Measurements from ENCODE around the gene FXYD7. TPM values are rescaled to one million over a fixed set of nuclear protein-coding genes. Genes with fewer than 3 reads are reported as not detected.

The FXYD7 gene, protein sequence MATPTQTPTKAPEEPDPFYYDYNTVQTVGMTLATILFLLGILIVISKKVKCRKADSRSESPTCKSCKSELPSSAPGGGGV
- total RNA-seq = 3.4 TPM

DNA sequence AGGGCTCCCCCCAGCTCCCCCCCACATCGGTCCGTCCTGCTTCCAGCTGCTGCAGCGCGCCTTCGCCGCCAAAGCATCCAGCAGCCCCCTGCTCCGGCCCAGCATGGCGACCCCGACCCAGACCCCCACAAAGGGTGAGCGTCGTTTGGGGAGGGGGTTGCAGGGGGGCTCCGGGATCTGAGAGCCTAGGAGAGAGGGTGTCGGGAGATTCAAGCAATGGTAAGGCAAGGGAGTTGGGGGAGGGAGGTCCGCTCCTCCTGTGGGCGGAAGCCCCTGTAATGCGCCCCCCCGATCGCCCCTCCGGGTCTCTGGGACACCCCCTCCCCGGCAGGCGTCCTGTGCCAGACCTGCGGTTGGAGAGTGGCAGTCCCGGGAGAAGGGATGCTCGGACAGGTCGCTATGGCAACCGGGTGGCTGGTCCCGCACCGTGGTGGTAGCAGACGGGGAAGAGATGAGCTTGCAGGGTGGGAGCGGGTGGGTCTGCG, at the start of gene FXYD7:
FXYD7 (plus strand) TSS at position 25 of the 485 bp plus-strand sequence; CDS start at position 104, 79 bp downstream.
- no peak for TF ChIP-seq POLR2A (IDR thresholded peaks at IDR 0.05)
- TF ChIP-seq, protein P1, sequence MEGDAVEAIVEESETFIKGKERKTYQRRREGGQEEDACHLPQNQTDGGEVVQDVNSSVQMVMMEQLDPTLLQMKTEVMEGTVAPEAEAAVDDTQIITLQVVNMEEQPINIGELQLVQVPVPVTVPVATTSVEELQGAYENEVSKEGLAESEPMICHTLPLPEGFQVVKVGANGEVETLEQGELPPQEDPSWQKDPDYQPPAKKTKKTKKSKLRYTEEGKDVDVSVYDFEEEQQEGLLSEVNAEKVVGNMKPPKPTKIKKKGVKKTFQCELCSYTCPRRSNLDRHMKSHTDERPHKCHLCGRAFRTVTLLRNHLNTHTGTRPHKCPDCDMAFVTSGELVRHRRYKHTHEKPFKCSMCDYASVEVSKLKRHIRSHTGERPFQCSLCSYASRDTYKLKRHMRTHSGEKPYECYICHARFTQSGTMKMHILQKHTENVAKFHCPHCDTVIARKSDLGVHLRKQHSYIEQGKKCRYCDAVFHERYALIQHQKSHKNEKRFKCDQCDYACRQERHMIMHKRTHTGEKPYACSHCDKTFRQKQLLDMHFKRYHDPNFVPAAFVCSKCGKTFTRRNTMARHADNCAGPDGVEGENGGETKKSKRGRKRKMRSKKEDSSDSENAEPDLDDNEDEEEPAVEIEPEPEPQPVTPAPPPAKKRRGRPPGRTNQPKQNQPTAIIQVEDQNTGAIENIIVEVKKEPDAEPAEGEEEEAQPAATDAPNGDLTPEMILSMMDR (IDR thresholded peaks at IDR 0.05) = no peak
- TF ChIP-seq POLR2AphosphoS5 (IDR thresholded peaks at IDR 0.05; ENCODE audit: insufficient read depth in 1 of 2, low read depth in 1 of 2) = no peak
- Histone ChIP-seq H3K27ac (peak within 1 kb of the TSS; percentile 75), H3K36me3 (no peaks in the 10 kb centered on the region), H3K4me3 (peak within 1 kb of the TSS; percentile 28 to 39), H3K9me3 (no peaks in the 10 kb centered on the region), H3K4me1 (peaks cover 47% of the 10 kb centered on the region), H3K27me3 (no peaks in the 10 kb centered on the region)
- DNase-seq (ENCODE audit: extremely low spot score in 2 of 2) = no peak
- intact Hi-C loops (cut with DNase I) = loop anchor here (5.0 kb wide), 2 partner anchors 66 to 124 kb away; partner anchors contain the start of gene USF2

DNA sequence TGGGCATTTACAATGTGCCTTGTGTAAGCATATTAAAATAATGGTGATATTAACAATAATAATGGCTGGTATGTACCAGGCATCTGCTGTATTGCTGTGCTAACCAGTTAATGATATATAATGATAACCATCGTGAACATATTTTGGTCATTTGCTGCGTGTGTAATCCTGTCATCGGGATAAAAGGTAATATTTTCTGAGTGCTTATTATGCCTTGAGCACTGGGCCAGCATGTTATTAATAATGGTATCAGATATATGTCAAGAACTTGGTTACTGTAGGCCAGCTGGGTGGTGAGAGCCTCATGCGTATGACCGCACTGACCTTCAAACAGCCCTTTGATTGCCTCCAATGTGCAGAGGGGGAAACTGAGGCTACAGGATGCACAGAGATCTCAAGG, 49.6 kb upstream of the FXYD7 start:
- H3K9me3 ChIP-seq = no peaks in the 10 kb centered on the region
- H3K36me3 ChIP-seq = no peaks in the 10 kb centered on the region
- no peak for DNase-seq (ENCODE audit: extremely low spot score in 2 of 2)
- TF ChIP-seq POLR2A (IDR thresholded peaks at IDR 0.05) = no peak
- TF ChIP-seq, protein P1 (IDR thresholded peaks at IDR 0.05) = no peak
- TF ChIP-seq POLR2AphosphoS5 (IDR thresholded peaks at IDR 0.05; ENCODE audit: insufficient read depth in 1 of 2, low read depth in 1 of 2) = no peak
- H3K27ac ChIP-seq = no peak overlapping the region
- H3K4me1 ChIP-seq = peaks cover 13% of the 10 kb centered on the region
- H3K27me3 ChIP-seq = no peaks in the 10 kb centered on the region
- intact Hi-C loops (cut with DNase I) = no loop called here
- no peak overlapping the region for H3K4me3 ChIP-seq

DNA sequence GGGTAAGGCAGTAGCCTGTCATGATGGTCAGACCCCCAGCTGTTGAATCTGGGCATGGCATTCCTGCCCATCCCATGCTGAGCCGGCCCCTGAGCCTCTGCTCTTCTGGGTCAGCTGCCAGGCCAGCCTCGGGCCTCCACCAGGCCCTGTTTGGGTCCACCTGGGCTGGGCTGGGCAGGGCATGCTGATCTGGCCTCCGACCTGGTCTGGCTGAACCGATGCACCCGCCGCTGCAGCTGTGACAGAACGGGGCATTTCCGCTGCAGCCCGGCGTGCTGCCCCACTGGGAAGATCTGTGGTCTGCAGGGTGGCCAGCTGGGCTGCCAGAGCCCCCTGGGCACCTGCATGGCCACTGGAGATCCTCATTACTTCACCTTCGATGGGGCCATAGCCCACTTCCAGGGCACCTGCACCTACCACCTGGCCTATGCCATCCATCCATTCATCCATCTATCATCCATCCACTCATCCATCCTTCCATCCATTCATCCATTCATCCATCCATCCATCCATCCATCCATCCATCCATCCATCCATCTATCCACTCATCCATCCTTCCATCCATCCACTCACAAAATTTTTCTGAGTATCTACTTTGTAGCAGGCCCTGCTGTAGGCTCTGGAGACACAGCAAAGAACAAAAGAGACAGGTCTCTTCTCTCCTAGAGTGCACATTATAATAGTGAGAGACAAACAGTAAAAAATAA, 49.0 kb upstream of the FXYD7 start:
- no peaks in the 10 kb centered on the region for H3K9me3 ChIP-seq
- peaks cover 13% of the 10 kb centered on the region for H3K4me1 ChIP-seq
- no peaks in the 10 kb centered on the region for H3K27me3 ChIP-seq
- intact Hi-C loops (cut with DNase I) = no loop called here
- H3K27ac ChIP-seq = no peak overlapping the region
- TF ChIP-seq POLR2AphosphoS5 (IDR thresholded peaks at IDR 0.05; ENCODE audit: insufficient read depth in 1 of 2, low read depth in 1 of 2) (no peak), POLR2A (IDR thresholded peaks at IDR 0.05) (no peak)
- TF ChIP-seq, protein P1 (IDR thresholded peaks at IDR 0.05) = no peak
- no peaks in the 10 kb centered on the region for H3K36me3 ChIP-seq
- H3K4me3 ChIP-seq = no peak overlapping the region
- no peak for DNase-seq (ENCODE audit: extremely low spot score in 2 of 2)

DNA sequence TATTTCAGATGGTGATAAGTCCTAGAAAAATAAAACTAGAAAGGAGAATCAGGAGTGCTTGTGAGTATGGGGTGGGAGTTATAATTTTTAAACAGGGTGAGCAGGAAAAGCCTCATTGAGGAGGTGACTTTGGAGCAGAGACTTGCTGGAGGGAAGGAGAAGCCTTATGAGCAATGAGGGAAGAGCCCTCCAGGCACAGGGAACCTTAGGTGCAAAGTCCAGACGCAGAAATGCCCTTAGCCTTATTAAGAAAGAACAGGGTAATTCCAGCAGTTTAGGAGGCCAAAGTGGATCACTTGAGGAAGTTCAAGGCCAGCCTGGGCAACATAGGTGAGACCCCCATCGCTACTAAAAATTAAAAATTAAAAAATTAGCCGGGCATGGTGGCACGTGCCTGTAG, 48.4 kb upstream of the FXYD7 start:
- Histone ChIP-seq H3K9me3 (no peaks in the 10 kb centered on the region), H3K4me3 (no peak overlapping the region), H3K27ac (no peak overlapping the region), H3K36me3 (no peaks in the 10 kb centered on the region), H3K27me3 (no peaks in the 10 kb centered on the region), H3K4me1 (peaks cover 13% of the 10 kb centered on the region)
- no peak for DNase-seq (ENCODE audit: extremely low spot score in 2 of 2)
- TF ChIP-seq, protein P1 (IDR thresholded peaks at IDR 0.05) = no peak
- TF ChIP-seq POLR2AphosphoS5 (IDR thresholded peaks at IDR 0.05; ENCODE audit: insufficient read depth in 1 of 2, low read depth in 1 of 2) (no peak), POLR2A (IDR thresholded peaks at IDR 0.05) (no peak)
- intact Hi-C loops (cut with DNase I) = no loop called here
